Neural cell (in vitro differentiated cells): ENCODE results near the gene TMEM106A. TPM values are rescaled to one million over a fixed set of nuclear protein-coding genes. Genes with fewer than 3 reads are reported as not detected.
"Not testable (repeated sequence)": the region's sequence is repeated elsewhere in the genome, so short reads cannot be mapped to it uniquely, and the experiment has no call there.

Experiments used
- H2AFZ ChIP-seq: fragments of 200-600, 300-800 bp; sonication (generic), shearing (Covaris generic); 2 replicates; pipeline ENCODE4 v1.6.0; 2014; ENCODE audit warnings: low read depth, mild to moderate bottlenecking, antibody characterized with exemption, low read length, moderate library complexity
- H3F3A ChIP-seq: fragments of 200-600 bp; shearing (Covaris generic); 2 replicates; pipeline ENCODE4 v1.6.1; 2016; ENCODE audit warnings: mild to moderate bottlenecking, moderate library complexity, mixed read lengths, antibody characterized with exemption, low read length; ENCODE audit not compliant: insufficient read depth, poor library complexity, severe bottlenecking
- H3K27ac ChIP-seq: fragments of 200-600, 300-800 bp; sonication (generic), shearing (Covaris generic); 2 replicates; pipeline ENCODE4 v1.5.1; 2014; ENCODE audit warnings: mild to moderate bottlenecking, low read length, moderate library complexity
- H3K27me3 ChIP-seq: fragments of 300-800, 200-600 bp; sonication (generic), shearing (Covaris generic); 2 replicates; pipeline ENCODE4 v1.6.0; 2014; ENCODE audit warnings: mild to moderate bottlenecking, low read depth, low read length, moderate library complexity; ENCODE audit not compliant: insufficient read depth
- H3K36me3 ChIP-seq: fragments of 300-800, 200-600 bp; sonication (generic), shearing (Covaris generic); 2 replicates; pipeline ENCODE4 v1.5.1; 2014; ENCODE audit warnings: mild to moderate bottlenecking, antibody characterized with exemption, low read length, moderate library complexity; ENCODE audit not compliant: insufficient read depth
- H3K4me2 ChIP-seq: fragments of 300-800, 200-600 bp; sonication (generic), shearing (Covaris generic); 2 replicates; pipeline ENCODE4 v1.6.0; 2014; ENCODE audit warnings: mild to moderate bottlenecking, low read length
- H3K4me3 ChIP-seq: fragments of 300-800, 200-600 bp; sonication (generic), shearing (Covaris generic); 2 replicates; pipeline ENCODE4 v1.5.1; 2014; ENCODE audit warnings: mild to moderate bottlenecking, low read length, moderate library complexity
- H3K79me2 ChIP-seq: fragments of 200-600 bp; shearing (Covaris generic); replicated peaks from 2 replicates; pipeline ENCODE4 v1.6.0; 2014; ENCODE audit warnings: mild to moderate bottlenecking, low read length, moderate library complexity; ENCODE audit not compliant: insufficient read depth
- H3K9ac ChIP-seq: fragments of 300-800, 200-600 bp; sonication (generic), shearing (Covaris generic); 2 replicates; pipeline ENCODE4 v1.6.1; 2016; ENCODE audit warnings: mild to moderate bottlenecking, low read length, mixed read lengths
- H3K9me2 ChIP-seq: fragments of 200-600 bp; shearing (Covaris generic); 2 replicates; pipeline ENCODE4 v1.6.1; 2016; ENCODE audit warnings: mild to moderate bottlenecking, low read length, mixed read lengths; ENCODE audit not compliant: insufficient read depth
- H3K9me3 ChIP-seq: fragments of 200-600, 300-800 bp; sonication (generic), shearing (Covaris generic); 2 replicates; pipeline ENCODE4 v1.6.1; 2016; ENCODE audit warnings: mild to moderate bottlenecking, mixed run types, low read length, moderate library complexity, mixed read lengths
- H4K20me1 ChIP-seq: fragments of 200-600 bp; shearing (Covaris generic); 2 replicates; pipeline ENCODE4 v1.6.1; 2016; ENCODE audit warnings: mild to moderate bottlenecking, mixed run types; ENCODE audit not compliant: insufficient read depth
- CTCF ChIP-seq: fragments of 450-650 bp; IDR thresholded peaks from 2 replicates; pipeline ENCODE4 v1.5.1; 2014; ENCODE audit warnings: antibody characterized with exemption, mild to moderate bottlenecking, moderate library complexity; ENCODE audit not compliant: poor library complexity, severe bottlenecking
- EP300 ChIP-seq: fragments of 450-650 bp; conservative IDR thresholded peaks from 2 replicates; pipeline ENCODE4 v1.6.1; 2014; ENCODE audit warnings: antibody characterized with exemption, mild to moderate bottlenecking, moderate library complexity; ENCODE audit not compliant: poor library complexity, severe bottlenecking
- EZH2 ChIP-seq: fragments of 200-600, 300-800 bp; shearing (Covaris generic), sonication (generic); IDR thresholded peaks from 2 replicates; pipeline ENCODE4 v1.6.1; 2014; ENCODE audit warnings: antibody characterized with exemption, low read length, borderline replicate concordance, mild to moderate bottlenecking; ENCODE audit not compliant: insufficient read depth, poor library complexity, severe bottlenecking
- MXI1 ChIP-seq: fragments of 450-650 bp; conservative IDR thresholded peaks from 2 replicates; pipeline ENCODE4 v1.6.1; 2014; ENCODE audit warnings: antibody characterized with exemption, mild to moderate bottlenecking; ENCODE audit not compliant: poor library complexity, severe bottlenecking
- POLR2AphosphoS5 ChIP-seq: IDR thresholded peaks from 2 replicates; pipeline ENCODE4 v1.6.1; 2012
- RAD21 ChIP-seq: fragments of 450-650 bp; conservative IDR thresholded peaks from 2 replicates; pipeline ENCODE4 v1.6.1; 2014; ENCODE audit warnings: antibody characterized with exemption, mild to moderate bottlenecking, moderate library complexity
- REST ChIP-seq: IDR thresholded peaks from 2 replicates; pipeline ENCODE4 v1.6.1; 2012; ENCODE audit warnings: borderline replicate concordance
- SMC3 ChIP-seq: fragments of 450-650 bp; conservative IDR thresholded peaks from 2 replicates; pipeline ENCODE4 v1.6.1; 2014; ENCODE audit warnings: antibody characterized with exemption, mild to moderate bottlenecking, moderate library complexity; ENCODE audit not compliant: poor library complexity
- TAF1 ChIP-seq: IDR thresholded peaks from 2 replicates; pipeline ENCODE4 v1.6.1; 2012; ENCODE audit warnings: low read depth
- polyA plus RNA-seq: library from polyadenylated mRNA; depleted of rRNA; stranded (reverse); fragments of >200 nt; gene quantifications from 2 replicates; pipeline ENCODE4 v1.2.3, GENCODE V29; 2014

Gene TMEM106A
- polyA plus RNA-seq, 1 donor from 2014 or later = not detected

DNA sequence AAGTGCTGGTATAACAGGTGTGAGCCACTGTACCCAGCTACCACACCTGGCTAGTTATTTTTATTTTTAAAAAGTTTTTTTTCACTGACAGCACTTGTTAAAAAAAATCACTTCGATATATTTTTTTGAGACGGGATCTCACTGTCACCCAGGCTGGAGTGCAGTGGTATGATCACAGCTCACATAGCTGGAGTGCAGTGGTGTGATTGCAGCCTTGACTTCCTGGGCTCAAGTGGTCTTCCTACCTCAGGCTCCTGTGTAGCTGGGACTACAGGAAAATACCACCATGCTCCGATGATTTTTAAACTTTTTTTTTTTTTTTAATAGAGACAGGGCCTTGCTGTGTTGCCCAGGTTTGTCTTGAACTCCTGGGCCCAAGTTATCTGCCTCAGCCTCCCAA, 27.8 kb upstream of the TMEM106A start:
- H4K20me1 ChIP-seq = no peaks in the 10 kb centered on the region
- no peaks in the 10 kb centered on the region for H3K9me3 ChIP-seq
- H3K9ac ChIP-seq = no peak overlapping the region
- no peak overlapping the region for H3K27ac ChIP-seq
- TF ChIP-seq SMC3 (no peak), RAD21 (no peak), POLR2AphosphoS5 (no peak), EZH2 (no peak), MXI1 (no peak)
- H3K4me2 ChIP-seq = no peak overlapping the region
- no peak overlapping the region for H3K4me3 ChIP-seq
- H3K9me2 ChIP-seq = no peaks in the 10 kb centered on the region
- no peaks in the 10 kb centered on the region for H3K27me3 ChIP-seq
- no peaks in the 10 kb centered on the region for H3K36me3 ChIP-seq
- peaks cover 4% of the 10 kb centered on the region for H3K79me2 ChIP-seq
- H2AFZ ChIP-seq = no peak overlapping the region
- H3F3A ChIP-seq = no peaks in the 10 kb centered on the region

DNA sequence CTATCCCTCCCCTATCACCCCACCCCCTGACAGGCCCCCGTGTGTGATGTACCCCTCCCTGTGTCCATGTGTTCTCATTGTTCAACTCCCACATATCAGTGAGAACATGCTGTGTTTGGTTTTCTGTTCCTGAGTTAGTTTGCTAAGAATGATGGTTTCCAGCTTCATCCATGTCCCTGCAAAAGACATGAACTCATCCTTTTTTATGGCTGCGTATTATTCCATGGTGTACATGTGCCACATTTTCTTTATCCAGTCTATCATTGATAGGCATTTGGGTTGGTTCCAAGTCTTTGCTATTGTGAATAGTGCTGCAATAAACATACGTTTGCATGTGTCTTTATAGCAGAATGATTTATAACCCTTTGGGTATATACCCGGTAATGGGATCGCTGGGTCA, 25.0 kb upstream of the TMEM106A start:
- not testable (repeated sequence) for H3K79me2 ChIP-seq, H3K27ac ChIP-seq, H3K9me2 ChIP-seq, H3K9me3 ChIP-seq, H3K9ac ChIP-seq, H3F3A ChIP-seq, H3K4me3 ChIP-seq, H3K27me3 ChIP-seq, H4K20me1 ChIP-seq, H3K4me2 ChIP-seq, H3K36me3 ChIP-seq, H2AFZ ChIP-seq

GRCh38 chr17:43193251-43193650, 18.4 kb upstream of the TMEM106A start:
- Histone ChIP-seq H4K20me1 (no peaks in the 10 kb centered on the region), H3K27ac (no peak overlapping the region), H3K27me3 (no peaks in the 10 kb centered on the region), H3K9me2 (no peaks in the 10 kb centered on the region), H3K4me3 (no peak overlapping the region), H2AFZ (no peak overlapping the region), H3K4me2 (no peak overlapping the region), H3K9me3 (no peaks in the 10 kb centered on the region), H3K9ac (no peak overlapping the region), H3K36me3 (no peaks in the 10 kb centered on the region), H3F3A (no peaks in the 10 kb centered on the region), H3K79me2 (no peaks in the 10 kb centered on the region)
- no peak for TF ChIP-seq MXI1
- no peak for TF ChIP-seq REST
- TF ChIP-seq POLR2AphosphoS5 = no peak
- no peak for TF ChIP-seq EP300
- TF ChIP-seq EZH2 = no peak
- TF ChIP-seq RAD21 = no peak
- no peak for TF ChIP-seq CTCF
- no peak for TF ChIP-seq TAF1
- TF ChIP-seq SMC3 = no peak
